Brain microvascular endothelial cell (primary cell): Measurements from ENCODE around the gene TMEM44.

Source experiments
- DNase-seq: peaks from one replicate; pipeline ENCODE4 v3.0.0-alpha.2; 2020
- H3K27ac ChIP-seq: fragments of 250-450 bp; sonication (Bioruptor Pico); 2 replicates; pipeline ENCODE4 v1.5.1; 2020; ENCODE audit warnings: mild to moderate bottlenecking, moderate library complexity
- H3K27me3 ChIP-seq: fragments of 250-450 bp; sonication (Bioruptor Pico); replicated peaks from 2 replicates; pipeline ENCODE4 v1.5.1; 2020; ENCODE audit warnings: mild to moderate bottlenecking
- H3K36me3 ChIP-seq: fragments of 250-450 bp; sonication (Bioruptor Pico); replicated peaks from 2 replicates; pipeline ENCODE4 v1.5.1; 2020; ENCODE audit warnings: mild to moderate bottlenecking
- H3K4me3 ChIP-seq: 2 replicates; pipeline ENCODE4 v1.5.1; 2011; ENCODE audit warnings: low read depth, mild to moderate bottlenecking, control low read depth, low read length, moderate library complexity
- in situ Hi-C: cut with HindIII; loops from 2 replicates; pipeline ENCODE4 v1.10.0; 2017; ENCODE audit warnings: low sequenced_read_pairs, low pct_ligation_motif_present
- TF ChIP-seq, protein P1 (sequence below): IDR thresholded peaks from 2 replicates; pipeline ENCODE4 v1.5.1; 2011; ENCODE audit warnings: low read depth, mild to moderate bottlenecking, moderate library complexity, low read length, control low read depth, inconsistent platforms; ENCODE audit errors: missing control alignments

TMEM44 gene

DNA sequence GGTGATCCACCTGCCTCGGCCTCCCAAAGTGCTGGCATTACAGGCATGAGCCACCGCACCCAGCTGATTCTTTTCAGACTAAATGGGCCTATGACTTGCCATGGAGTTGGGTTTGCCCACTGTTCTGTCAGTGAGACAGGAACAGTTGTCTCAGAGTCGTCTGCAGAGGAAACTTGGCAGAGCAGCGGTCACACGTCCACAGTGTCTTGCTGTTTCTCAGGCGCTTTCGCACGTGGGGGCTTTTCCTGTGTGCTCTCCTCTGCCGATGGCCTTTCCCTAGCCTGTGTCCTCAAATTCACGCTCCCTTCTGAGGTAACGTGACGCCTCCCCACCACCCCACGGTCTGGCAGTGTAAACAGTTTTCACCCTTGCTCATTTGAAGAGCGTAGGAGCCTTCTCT lies 11.3 kb downstream of the TMEM44 start:
- Histone ChIP-seq H3K4me3 (no peak overlapping the region), H3K36me3 (peaks cover 70% of the 10 kb centered on the region)
- in situ Hi-C loops = no loop called here

DNA sequence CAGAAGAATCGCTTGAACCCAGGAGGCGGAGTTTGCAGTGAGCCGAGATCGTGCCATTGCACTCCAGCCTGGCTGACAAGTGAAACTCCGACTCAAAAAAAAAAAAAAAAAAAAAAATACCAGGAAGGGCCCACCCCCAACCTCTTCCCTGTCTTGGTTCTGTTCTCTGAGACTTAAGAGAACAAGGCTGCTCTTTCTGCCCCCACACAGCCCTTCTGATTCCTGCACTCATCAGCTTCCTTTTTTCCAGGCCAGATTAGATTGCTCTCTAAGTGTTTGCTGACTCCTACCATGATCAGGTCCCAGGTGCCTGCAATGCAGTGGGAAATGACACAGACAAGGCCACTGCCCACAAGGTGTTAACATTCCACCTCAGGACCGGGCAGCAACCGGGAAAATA lies 13.0 kb downstream of the TMEM44 start:
- H3K4me3 ChIP-seq = no peak overlapping the region
- H3K27ac ChIP-seq = no peak overlapping the region
- in situ Hi-C loops = no loop called here
- no peak for DNase-seq
- no peaks in the 10 kb centered on the region for H3K27me3 ChIP-seq
- TF ChIP-seq, protein P1, sequence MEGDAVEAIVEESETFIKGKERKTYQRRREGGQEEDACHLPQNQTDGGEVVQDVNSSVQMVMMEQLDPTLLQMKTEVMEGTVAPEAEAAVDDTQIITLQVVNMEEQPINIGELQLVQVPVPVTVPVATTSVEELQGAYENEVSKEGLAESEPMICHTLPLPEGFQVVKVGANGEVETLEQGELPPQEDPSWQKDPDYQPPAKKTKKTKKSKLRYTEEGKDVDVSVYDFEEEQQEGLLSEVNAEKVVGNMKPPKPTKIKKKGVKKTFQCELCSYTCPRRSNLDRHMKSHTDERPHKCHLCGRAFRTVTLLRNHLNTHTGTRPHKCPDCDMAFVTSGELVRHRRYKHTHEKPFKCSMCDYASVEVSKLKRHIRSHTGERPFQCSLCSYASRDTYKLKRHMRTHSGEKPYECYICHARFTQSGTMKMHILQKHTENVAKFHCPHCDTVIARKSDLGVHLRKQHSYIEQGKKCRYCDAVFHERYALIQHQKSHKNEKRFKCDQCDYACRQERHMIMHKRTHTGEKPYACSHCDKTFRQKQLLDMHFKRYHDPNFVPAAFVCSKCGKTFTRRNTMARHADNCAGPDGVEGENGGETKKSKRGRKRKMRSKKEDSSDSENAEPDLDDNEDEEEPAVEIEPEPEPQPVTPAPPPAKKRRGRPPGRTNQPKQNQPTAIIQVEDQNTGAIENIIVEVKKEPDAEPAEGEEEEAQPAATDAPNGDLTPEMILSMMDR = no peak
- peaks cover 67% of the 10 kb centered on the region for H3K36me3 ChIP-seq

More for the DNA sequence above, 11.3 kb downstream of the TMEM44 start:
- Histone ChIP-seq H3K27me3 (no peaks in the 10 kb centered on the region), H3K27ac (no peak overlapping the region)
- no peak for DNase-seq
- TF ChIP-seq, protein P1 = no peak

DNA sequence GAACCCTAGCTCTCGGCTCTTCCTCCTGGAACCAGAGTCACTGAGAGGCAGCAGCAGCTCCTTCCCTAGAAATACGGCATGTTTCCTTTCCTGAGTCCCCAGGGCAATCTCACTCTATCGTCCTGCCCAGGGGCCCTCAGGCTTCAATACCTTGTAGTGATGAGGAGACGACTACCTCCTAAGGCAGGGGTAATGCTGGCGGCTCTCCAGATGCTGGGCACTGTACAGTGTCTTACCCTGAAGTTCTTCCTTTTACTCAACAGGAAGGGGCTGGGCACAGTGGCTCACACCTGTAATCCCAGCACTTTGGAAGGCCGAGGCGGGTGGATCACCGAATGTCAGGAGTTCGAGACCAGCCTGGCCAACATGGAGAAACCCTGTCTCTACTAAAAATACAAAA lies 13.5 kb downstream of the TMEM44 start:
- Histone ChIP-seq H3K36me3 (peaks cover 65% of the 10 kb centered on the region), H3K4me3 (no peak overlapping the region), H3K27me3 (no peaks in the 10 kb centered on the region), H3K27ac (no peak overlapping the region)
- TF ChIP-seq, protein P1 = no peak
- DNase-seq = no peak
- in situ Hi-C loops = no loop called here

DNA sequence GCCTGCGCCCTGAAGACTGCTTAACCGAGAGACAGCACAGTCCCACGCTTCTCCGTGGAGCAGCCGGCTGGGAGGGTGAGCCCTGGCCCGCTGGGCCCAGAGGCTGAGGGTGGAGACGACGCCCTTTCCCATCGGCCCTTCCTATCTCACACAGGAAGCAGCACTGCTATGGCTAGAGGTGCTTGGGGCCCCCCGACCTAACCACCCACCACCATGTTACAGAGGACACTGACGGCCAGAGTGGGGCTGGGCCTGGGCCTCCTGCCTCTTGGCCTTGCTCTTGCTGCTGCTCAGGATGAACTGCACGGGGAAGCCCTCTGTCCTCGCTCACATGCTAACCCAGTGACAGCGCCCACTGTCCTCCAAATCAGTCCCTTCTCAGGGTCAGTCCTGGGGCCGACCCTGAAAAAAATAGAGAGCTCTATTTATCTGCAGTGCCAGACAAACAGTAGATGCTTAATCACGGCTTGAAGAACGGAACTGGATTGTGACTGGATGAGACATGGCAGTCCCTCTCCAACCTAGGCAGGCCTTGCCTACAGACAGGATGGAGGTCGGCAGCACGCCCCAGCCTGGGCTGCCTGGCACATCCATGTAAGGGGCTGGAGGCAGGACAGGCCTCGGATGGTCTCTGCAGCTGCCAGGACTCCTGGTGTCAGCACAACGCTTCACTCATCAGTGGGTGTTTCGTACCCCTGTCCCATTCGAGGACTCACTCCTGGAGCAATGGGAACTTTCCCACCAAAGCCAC lies 14.2 kb downstream of the TMEM44 start:
- no peak overlapping the region for H3K27ac ChIP-seq
- TF ChIP-seq, protein P1 = no peak
- H3K36me3 ChIP-seq = peaks cover 60% of the 10 kb centered on the region
- in situ Hi-C loops = no loop called here
- no peaks in the 10 kb centered on the region for H3K27me3 ChIP-seq
- H3K4me3 ChIP-seq = no peak overlapping the region
- DNase-seq = no peak

DNA sequence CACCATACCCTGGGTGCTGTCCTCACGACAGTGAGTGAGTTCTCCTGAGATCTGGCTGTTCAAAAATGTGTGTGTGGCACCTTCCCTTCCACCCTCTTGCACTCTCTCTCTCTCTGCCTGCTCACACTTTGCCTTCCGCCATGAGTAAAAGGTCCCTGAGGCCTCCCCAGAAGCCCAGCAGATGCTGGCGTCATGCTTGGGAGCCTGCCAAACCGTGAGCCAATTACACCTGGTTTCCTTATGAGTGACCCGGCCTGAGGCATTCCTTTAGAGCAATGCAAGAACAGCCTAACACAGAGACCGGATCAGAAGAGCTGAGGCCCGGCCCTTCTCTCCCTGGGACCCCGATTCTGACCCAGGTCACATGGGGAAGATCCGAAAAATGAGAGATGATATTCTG lies 15.4 kb downstream of the TMEM44 start:
- Histone ChIP-seq H3K27ac (no peak overlapping the region), H3K4me3 (no peak overlapping the region), H3K27me3 (no peaks in the 10 kb centered on the region), H3K36me3 (peaks cover 50% of the 10 kb centered on the region)
- TF ChIP-seq, protein P1 = no peak
- DNase-seq = no peak
- in situ Hi-C loops = no loop called here

DNA sequence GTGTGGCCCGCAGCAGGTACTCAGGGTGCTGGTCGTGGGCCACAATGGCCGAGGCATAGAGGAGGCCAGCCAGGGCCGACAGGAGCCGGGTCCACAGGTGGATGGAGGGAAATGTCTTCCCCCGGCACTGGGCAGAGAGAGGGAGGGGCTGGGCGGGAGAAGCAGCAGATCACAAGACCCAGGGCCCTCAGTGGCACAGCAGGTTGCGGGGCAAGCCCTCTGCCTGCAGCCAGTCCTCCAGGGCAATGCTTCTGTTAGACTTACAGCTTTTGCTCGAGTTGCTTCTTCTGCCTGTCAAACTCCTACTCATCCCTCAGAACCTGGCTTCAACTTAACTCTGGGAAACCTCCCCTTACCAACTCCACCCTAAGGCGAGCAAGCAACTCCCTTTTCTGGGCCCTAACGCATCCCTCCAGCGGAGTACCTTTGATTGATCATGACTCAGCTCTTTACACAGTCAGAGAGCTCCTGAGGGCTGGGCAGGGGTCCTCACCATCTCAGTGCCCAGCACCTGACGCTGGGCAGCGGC lies 16.0 kb downstream of the TMEM44 start:
- Histone ChIP-seq H3K27ac (no peak overlapping the region), H3K36me3 (peaks cover 46% of the 10 kb centered on the region), H3K4me3 (no peak overlapping the region), H3K27me3 (no peaks in the 10 kb centered on the region)
- TF ChIP-seq, protein P1 = no peak
- in situ Hi-C loops = no loop called here
- no peak for DNase-seq
